MCF 10A (cell line): ENCODE results near the gene FAM193B. TPM values are rescaled to one million over a fixed set of nuclear protein-coding genes. Genes with fewer than 3 reads are reported as not detected.

Source experiments
- BruUV-seq: library from RNA; stranded (reverse); fragments of 400-500 nt; replicated peaks from 2 replicates; lab custom pipeline; 2021; lab: Mats Ljungman, UMichigan
- CTCF ChIA-PET: fragments of 300-600 bp; sonication (Branson Sonifier 250); formaldehyde crosslinking; extraction: SDS; loops from one replicate; lab custom pipeline; 2021; ENCODE audit warnings: antibody characterized with exemption, inconsistent platforms; lab: Yijun Ruan, JAX
- POLR2A ChIA-PET: fragments of 300-600, 350-650 bp; sonication (Branson Sonifier 250); formaldehyde crosslinking; extraction: SDS; loops from one replicate; lab custom pipeline; 2020; ENCODE audit warnings: antibody characterized with exemption, inconsistent platforms; lab: Yijun Ruan, JAX
- DNase-seq: peaks from one replicate; pipeline ENCODE4 v3.0.0-alpha.2; 2018; ENCODE audit not compliant: unreplicated experiment
- H3K27ac Mint-ChIP-seq: one replicate; pipeline ENCODE4 v1.8.0; 2022; ENCODE audit warnings: mild to moderate bottlenecking, low read depth, mixed read lengths; ENCODE audit not compliant: unreplicated experiment
- H3K27me3 Mint-ChIP-seq: one replicate; pipeline ENCODE4 v1.8.0; 2022; ENCODE audit warnings: mixed read lengths; ENCODE audit not compliant: insufficient read depth, unreplicated experiment
- H3K36me3 Mint-ChIP-seq: one replicate; pipeline ENCODE4 v1.8.0; 2022; ENCODE audit warnings: mild to moderate bottlenecking, moderate library complexity, mixed read lengths; ENCODE audit not compliant: insufficient read depth, unreplicated experiment
- H3K4me1 Mint-ChIP-seq: one replicate; pipeline ENCODE4 v1.8.0; 2022; ENCODE audit warnings: mixed read lengths; ENCODE audit not compliant: insufficient read depth, unreplicated experiment
- H3K4me3 Mint-ChIP-seq: one replicate; pipeline ENCODE4 v1.8.0; 2022; ENCODE audit warnings: mild to moderate bottlenecking, moderate library complexity, mixed read lengths; ENCODE audit not compliant: unreplicated experiment
- H3K9me3 Mint-ChIP-seq: one replicate; pipeline ENCODE4 v1.8.0; 2022; ENCODE audit warnings: mixed read lengths; ENCODE audit not compliant: unreplicated experiment
- intact Hi-C: fragments of 100-400 bp; cut with micrococcal nuclease; formaldehyde crosslinking; loops from 2 replicates; pipeline ENCODE4 v1.14.1; 2022
- total RNA-seq: library from RNA; stranded (reverse); gene quantifications from 2 replicates; pipeline ENCODE4 v1.2.3, GENCODE V29; 2022
- TF ChIP-seq, protein P1 (sequence below): fragments of 200-600 bp; IDR thresholded peaks from one replicate; pipeline ENCODE4 v1.8.0; 2022; ENCODE audit warnings: antibody characterized with exemption, mild to moderate bottlenecking; ENCODE audit not compliant: unreplicated experiment

FAM193B gene
- total RNA-seq, 1 experiment from 2014 or later: 80.4 TPM

- Mint-ChIP-seq H3K27ac (no peak overlapping the region), H3K27me3 (no peaks in the 10 kb centered on the region), H3K9me3 (no peaks in the 10 kb centered on the region), H3K4me3 (no peak overlapping the region), H3K4me1 (peaks cover 56% of the 10 kb centered on the region), H3K36me3 (peaks cover 9% of the 10 kb centered on the region)
- no peak for DNase-seq
- BruUV-seq: no TSS peak
- POLR2A ChIA-PET: interaction anchor here (1.0 to 1.3 kb wide), 3 partner anchors 17 to 86 kb away, joined by 3 read pairs; no protein-coding TSS in a partner anchor
- CTCF ChIA-PET: interaction anchor here (0.7 to 0.9 kb wide), 2 partner anchors 19 to 20 kb away, joined by 3 to 7 read pairs; no protein-coding TSS in a partner anchor
- TF ChIP-seq, protein P1, sequence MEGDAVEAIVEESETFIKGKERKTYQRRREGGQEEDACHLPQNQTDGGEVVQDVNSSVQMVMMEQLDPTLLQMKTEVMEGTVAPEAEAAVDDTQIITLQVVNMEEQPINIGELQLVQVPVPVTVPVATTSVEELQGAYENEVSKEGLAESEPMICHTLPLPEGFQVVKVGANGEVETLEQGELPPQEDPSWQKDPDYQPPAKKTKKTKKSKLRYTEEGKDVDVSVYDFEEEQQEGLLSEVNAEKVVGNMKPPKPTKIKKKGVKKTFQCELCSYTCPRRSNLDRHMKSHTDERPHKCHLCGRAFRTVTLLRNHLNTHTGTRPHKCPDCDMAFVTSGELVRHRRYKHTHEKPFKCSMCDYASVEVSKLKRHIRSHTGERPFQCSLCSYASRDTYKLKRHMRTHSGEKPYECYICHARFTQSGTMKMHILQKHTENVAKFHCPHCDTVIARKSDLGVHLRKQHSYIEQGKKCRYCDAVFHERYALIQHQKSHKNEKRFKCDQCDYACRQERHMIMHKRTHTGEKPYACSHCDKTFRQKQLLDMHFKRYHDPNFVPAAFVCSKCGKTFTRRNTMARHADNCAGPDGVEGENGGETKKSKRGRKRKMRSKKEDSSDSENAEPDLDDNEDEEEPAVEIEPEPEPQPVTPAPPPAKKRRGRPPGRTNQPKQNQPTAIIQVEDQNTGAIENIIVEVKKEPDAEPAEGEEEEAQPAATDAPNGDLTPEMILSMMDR: no peak
- intact Hi-C loops: no loop called here
Observed at GRCh38 chr5:177474846-177475562, 79.4 kb downstream of the FAM193B start.

DNA sequence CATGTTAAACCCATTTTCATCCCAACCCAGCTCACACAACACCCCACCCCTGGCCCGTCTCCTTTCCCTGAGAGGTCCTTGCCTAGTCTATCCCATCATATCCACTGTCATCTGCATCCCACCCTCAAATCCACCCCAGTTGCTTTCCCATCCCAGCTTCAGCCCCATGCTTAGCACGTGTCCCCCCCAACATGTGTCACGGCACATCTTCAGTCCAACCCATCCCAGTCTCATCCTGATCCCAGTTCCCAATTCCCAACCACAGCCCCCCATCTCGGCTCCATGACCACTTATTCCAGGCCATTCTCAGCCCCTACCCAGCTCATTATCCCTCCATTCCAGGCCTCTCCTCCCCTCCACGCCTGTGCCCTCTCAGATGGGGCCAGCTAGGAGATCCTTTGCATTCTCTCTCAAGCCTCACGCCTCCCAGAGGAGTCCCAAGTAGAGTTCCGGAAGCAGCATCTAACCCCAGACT, 80.3 kb downstream of the FAM193B start:
- Mint-ChIP-seq H3K27me3 (no peaks in the 10 kb centered on the region), H3K9me3 (no peaks in the 10 kb centered on the region), H3K4me3 (peak overlapping the region; percentile 74), H3K27ac (no peak overlapping the region), H3K4me1 (peaks cover 55% of the 10 kb centered on the region), H3K36me3 (peaks cover 5% of the 10 kb centered on the region)
- no TSS peak for BruUV-seq
- ChIA-PET CTCF (interaction anchor here (0.6 to 0.9 kb wide), 3 partner anchors 17 to 27 kb away, joined by 3 to 7 read pairs (median 5); no protein-coding TSS in a partner anchor), POLR2A (no interaction called here)
- intact Hi-C loops: no loop called here
- TF ChIP-seq, protein P1: no peak
- no peak for DNase-seq

GRCh38 chr5:177473443-177474001, 80.8 kb downstream of the FAM193B start, which contains the start of gene DBN1:
DBN1 (minus strand) TSS chr5:177473634; CDS start chr5:177473521, 113 bp downstream.
- intact Hi-C loops: no loop called here
- no TSS peak for BruUV-seq
- H3K9me3 Mint-ChIP-seq: no peaks in the 10 kb centered on the region

More at GRCh38 chr5:177473443-177474001, 80.8 kb downstream of the FAM193B start, which contains the start of gene DBN1:
- peak; percentile 56 for DNase-seq
- POLR2A ChIA-PET: interaction anchor here (0.8 to 1.2 kb wide), 3 partner anchors 11 to 29 kb away, joined by 3 to 6 read pairs (median 5); no protein-coding TSS in a partner anchor
- peak within 1 kb of the TSS; percentile 74 for H3K4me3 Mint-ChIP-seq
- TF ChIP-seq, protein P1: no peak
- no peak within 1 kb of the TSS for H3K27ac Mint-ChIP-seq
- peaks cover 55% of the 10 kb centered on the region for H3K4me1 Mint-ChIP-seq
- CTCF ChIA-PET: interaction anchor here (0.6 to 5.9 kb wide), 8 partner anchors 17 to 725 kb away, joined by 3 to 65 read pairs (median 5); partner anchors contain the start of gene PDLIM7
- H3K27me3 Mint-ChIP-seq: no peaks in the 10 kb centered on the region
- peaks cover under 1% of the 10 kb centered on the region for H3K36me3 Mint-ChIP-seq
